Mucosa of descending colon (tissue), 3 donors: Measurements from ENCODE around the gene PRKCD. TPM values are rescaled to one million over a fixed set of nuclear protein-coding genes. Genes with fewer than 3 reads are reported as not detected.

Experiments used
- ATAC-seq: fragments of 200-7000 bp; cut with Tn5 transposase; one replicate; pipeline ENCODE4 v1.9.1; 2020; ENCODE audit warnings: mild to moderate bottlenecking, moderate library complexity
- DNase-seq, 3 donors: peaks; one replicate each; pipeline ENCODE4 v3.0.0-alpha.2; 2020
- H3K36me3 ChIP-seq: fragments of 200-600 bp; one replicate; pipeline ENCODE4 v1.8.0; 2021; ENCODE audit warnings: low read depth, mild to moderate bottlenecking
- H3K4me1 ChIP-seq: fragments of 200-600 bp; one replicate; pipeline ENCODE4 v1.8.0; 2021; ENCODE audit warnings: low read depth, mild to moderate bottlenecking
- H3K4me3 ChIP-seq: fragments of 200-600 bp; one replicate; pipeline ENCODE4 v1.8.0; 2021; ENCODE audit warnings: mild to moderate bottlenecking
- H3K9me3 ChIP-seq: fragments of 200-600 bp; one replicate; pipeline ENCODE4 v1.8.0; 2021; ENCODE audit warnings: mild to moderate bottlenecking
- CTCF ChIP-seq: fragments of 200-600 bp; IDR thresholded peaks from one replicate; pipeline ENCODE4 v1.8.0; 2022; ENCODE audit warnings: antibody characterized with exemption, mild to moderate bottlenecking
- intact Hi-C, 2 donors: fragments of 100-400 bp; cut with DNase I in 1 of 2; cut with micrococcal nuclease in 1 of 2; formaldehyde crosslinking; loops; one replicate each; pipeline versions ENCODE4 v1.11.0 to v1.11.1; 2022; cut with DNase I, micrococcal nuclease
- total RNA-seq, 3 donors: library from RNA; stranded (reverse); fragmentation: NEBNext Ultra II Directional in 2 of 3; extraction: Animal tissue kit (Norgen Biotek cat#: 25700) in 2 of 3; gene quantifications; one replicate each; pipeline versions ENCODE4 v1.2.1 to v1.2.4, GENCODE V29; 2021 to 2023
- donor health status: DM: no; HTN: no; CAD: no; lungs with moderate emphysema.
- donor health status: DM: no; HTN: no; CAD: no.
- donor health status: DM: no; HTN: yes; CAD: no.

The PRKCD gene
- total RNA-seq, 3 donors from 2014 or later = 46.8 to 87.9 (median 83.4) TPM

- Histone ChIP-seq H3K4me1 (no peaks in the 10 kb centered on the region), H3K4me3 (no peak overlapping the region), H3K9me3 (no peaks in the 10 kb centered on the region), H3K36me3 (peaks cover 4% of the 10 kb centered on the region)
- intact Hi-C loops = no loop called here
- no peak for TF ChIP-seq CTCF
- ATAC-seq (no peak), DNase-seq (no peak)
Observed at GRCh38 chr3:53179580-53179979, 18.6 kb downstream of the PRKCD start.

- DNase-seq (no peak), ATAC-seq (peak; percentile 71)
- no peaks in the 10 kb centered on the region for H3K9me3 ChIP-seq
- H3K4me1 ChIP-seq = no peaks in the 10 kb centered on the region
- intact Hi-C loops = no loop called here
- H3K36me3 ChIP-seq = peaks cover 4% of the 10 kb centered on the region
- no peak for TF ChIP-seq CTCF
- no peak overlapping the region for H3K4me3 ChIP-seq
Observed at GRCh38 chr3:53180305-53181023, 19.5 kb downstream of the PRKCD start.

DNA sequence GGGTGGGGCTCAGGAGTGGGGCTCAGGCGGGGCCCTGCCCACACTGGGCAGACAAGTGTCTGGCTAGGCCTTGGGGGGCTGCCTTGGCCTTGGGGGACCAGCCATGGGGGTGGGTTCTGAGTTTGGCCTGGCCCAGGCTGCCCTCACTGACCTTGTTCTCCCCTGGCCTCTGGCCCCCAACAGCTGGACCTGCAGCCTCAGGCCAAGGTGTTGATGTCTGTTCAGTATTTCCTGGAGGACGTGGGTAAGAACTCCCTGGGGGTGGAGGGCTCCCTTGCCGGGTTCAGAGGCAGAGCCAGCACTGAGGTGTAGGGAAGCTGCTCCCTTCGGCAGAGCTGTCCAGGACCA, 20.0 kb downstream of the PRKCD start:
- peak in 1 of 3 donors; percentile 67 for DNase-seq
- peaks cover 5% of the 10 kb centered on the region for H3K36me3 ChIP-seq
- H3K4me3 ChIP-seq = no peak overlapping the region
- ATAC-seq = no peak
- H3K9me3 ChIP-seq = no peaks in the 10 kb centered on the region
- no peak for TF ChIP-seq CTCF
- intact Hi-C loops = no loop called here
- H3K4me1 ChIP-seq = no peaks in the 10 kb centered on the region

GRCh38 chr3:53181528-53181927, 20.5 kb downstream of the PRKCD start:
- peaks cover 8% of the 10 kb centered on the region for H3K36me3 ChIP-seq
- intact Hi-C loops = no loop called here
- no peak for TF ChIP-seq CTCF
- DNase-seq (no peak), ATAC-seq (no peak)
- H3K4me1 ChIP-seq = no peaks in the 10 kb centered on the region
- no peaks in the 10 kb centered on the region for H3K9me3 ChIP-seq
- no peak overlapping the region for H3K4me3 ChIP-seq

DNA sequence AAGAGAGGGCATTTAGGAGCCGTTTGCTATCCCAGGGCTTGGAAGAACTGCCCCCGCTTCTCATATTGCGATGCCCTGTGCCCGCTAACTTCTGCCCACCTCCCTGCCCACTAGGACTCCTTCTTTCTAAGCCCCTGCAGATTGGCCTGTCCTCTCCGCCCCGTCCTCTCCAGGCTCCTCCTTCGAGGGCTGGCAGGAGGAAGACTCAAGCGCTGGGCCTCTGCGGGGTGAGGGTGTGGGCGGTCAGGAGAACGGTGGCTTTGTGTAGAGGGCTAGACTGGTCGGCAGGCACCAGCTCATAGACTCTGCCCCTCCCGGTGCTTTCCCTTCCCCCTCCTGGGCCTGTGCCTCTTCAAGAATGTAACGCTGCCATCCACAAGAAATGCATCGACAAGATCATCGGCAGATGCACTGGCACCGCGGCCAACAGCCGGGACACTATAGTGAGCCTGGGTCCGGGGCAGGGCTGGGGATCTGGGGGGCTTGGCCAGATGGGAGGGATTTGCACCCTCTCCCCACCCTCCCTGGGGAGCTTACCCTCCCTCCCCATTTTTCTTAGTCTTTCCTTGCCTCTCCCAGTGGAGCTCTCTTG, 21.9 kb downstream of the PRKCD start:
- no peak for DNase-seq
- Histone ChIP-seq H3K9me3 (no peaks in the 10 kb centered on the region), H3K4me1 (no peaks in the 10 kb centered on the region), H3K36me3 (peaks cover 8% of the 10 kb centered on the region), H3K4me3 (no peak overlapping the region)
- TF ChIP-seq CTCF = no peak
- ATAC-seq = no peak
- intact Hi-C loops = no loop called here
